Measurements from ENCODE around the gene ARHGAP1. TPM values are rescaled to one million over a fixed set of nuclear protein-coding genes. Genes with fewer than 3 reads are reported as not detected.

ARHGAP1 gene
- total RNA-seq, 1 donor from 2014 or later: 59.1 TPM

DNA sequence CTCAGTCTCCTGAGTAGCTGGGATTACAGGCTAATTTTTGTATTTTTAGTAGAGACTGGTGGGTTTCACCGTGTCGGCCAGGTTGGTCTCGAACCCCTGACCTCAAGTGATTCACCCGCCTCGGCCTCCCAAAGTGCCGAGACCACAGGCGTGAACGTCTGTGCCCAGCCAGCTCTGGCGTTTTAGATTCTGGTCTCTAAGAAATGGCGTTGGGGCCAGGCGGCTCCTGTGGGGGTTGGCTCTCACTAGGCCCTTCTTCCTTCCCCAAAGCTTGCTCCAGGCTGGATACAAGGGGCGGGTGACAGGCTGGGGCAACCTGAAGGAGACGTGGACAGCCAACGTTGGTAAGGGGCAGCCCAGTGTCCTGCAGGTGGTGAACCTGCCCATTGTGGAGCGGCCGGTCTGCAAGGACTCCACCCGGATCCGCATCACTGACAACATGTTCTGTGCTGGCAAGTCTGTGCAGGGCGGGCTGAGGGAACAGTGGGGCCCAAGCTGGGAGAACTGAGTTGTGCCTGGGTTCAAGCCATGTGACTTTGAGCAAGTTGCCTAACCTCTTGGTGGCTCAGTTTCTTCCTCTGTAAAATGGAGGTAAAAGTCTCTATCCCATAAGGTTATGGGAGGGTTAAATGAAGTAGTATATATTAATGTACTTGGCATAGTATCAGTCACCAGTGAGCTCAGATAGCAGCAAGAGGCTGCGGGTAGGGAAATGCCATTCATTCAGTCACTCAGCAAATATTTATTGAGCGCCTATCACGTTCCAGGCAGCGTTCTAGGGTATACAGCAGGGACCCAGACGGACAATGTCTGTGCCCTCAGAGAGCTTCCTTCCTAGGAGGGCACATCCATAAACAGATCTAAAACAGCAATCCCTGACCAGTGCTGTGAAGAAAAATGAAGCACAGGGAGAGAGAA is 28.9 kb upstream of the ARHGAP1 start:
- Mint-ChIP-seq H3K36me3 (ENCODE audit: low read depth) (no peaks in the 10 kb centered on the region), H3K4me3 (no peak overlapping the region), H3K27me3 (no peaks in the 10 kb centered on the region), H3K4me1 (no peaks in the 10 kb centered on the region), H3K27ac (no peak overlapping the region), H3K9me3 (no peaks in the 10 kb centered on the region)
- no peak for DNase-seq
- intact Hi-C loops (cut with micrococcal nuclease): no loop called here

DNA sequence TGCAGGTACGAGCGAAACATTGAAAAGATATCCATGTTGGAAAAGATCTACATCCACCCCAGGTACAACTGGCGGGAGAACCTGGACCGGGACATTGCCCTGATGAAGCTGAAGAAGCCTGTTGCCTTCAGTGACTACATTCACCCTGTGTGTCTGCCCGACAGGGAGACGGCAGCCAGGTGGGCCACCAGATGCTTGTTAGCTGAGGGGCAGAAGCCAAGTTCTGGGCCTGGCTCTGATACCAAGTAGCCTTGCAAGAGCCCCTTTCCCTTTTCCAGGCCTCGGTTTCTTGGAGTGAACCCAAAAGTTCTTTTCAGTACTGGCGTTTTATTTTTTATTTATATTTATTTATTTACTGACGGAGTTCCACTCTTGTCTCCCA is 28.2 kb upstream of the ARHGAP1 start:
- intact Hi-C loops (cut with micrococcal nuclease): no loop called here
- H3K4me1 Mint-ChIP-seq: no peaks in the 10 kb centered on the region
- H3K4me3 Mint-ChIP-seq: no peak overlapping the region
- no peaks in the 10 kb centered on the region for H3K36me3 Mint-ChIP-seq (ENCODE audit: low read depth)
- DNase-seq: no peak
- H3K27ac Mint-ChIP-seq: no peak overlapping the region
- no peaks in the 10 kb centered on the region for H3K9me3 Mint-ChIP-seq
- no peaks in the 10 kb centered on the region for H3K27me3 Mint-ChIP-seq

- Mint-ChIP-seq H3K4me3 (no peak overlapping the region), H3K36me3 (ENCODE audit: low read depth) (no peaks in the 10 kb centered on the region), H3K4me1 (no peaks in the 10 kb centered on the region), H3K27me3 (no peaks in the 10 kb centered on the region), H3K27ac (no peak overlapping the region), H3K9me3 (no peaks in the 10 kb centered on the region)
- no peak for DNase-seq
- intact Hi-C loops (cut with micrococcal nuclease): no loop called here
Observed at GRCh38 chr11:46727952-46728658, 27.7 kb upstream of the ARHGAP1 start.

- no peak for DNase-seq
- Mint-ChIP-seq H3K9me3 (no peaks in the 10 kb centered on the region), H3K27me3 (no peaks in the 10 kb centered on the region), H3K4me1 (no peaks in the 10 kb centered on the region), H3K27ac (no peak overlapping the region), H3K36me3 (ENCODE audit: low read depth) (no peaks in the 10 kb centered on the region), H3K4me3 (no peak overlapping the region)
- intact Hi-C loops (cut with micrococcal nuclease): no loop called here
Observed at GRCh38 chr11:46726206-46726862, 25.9 kb upstream of the ARHGAP1 start.

DNA sequence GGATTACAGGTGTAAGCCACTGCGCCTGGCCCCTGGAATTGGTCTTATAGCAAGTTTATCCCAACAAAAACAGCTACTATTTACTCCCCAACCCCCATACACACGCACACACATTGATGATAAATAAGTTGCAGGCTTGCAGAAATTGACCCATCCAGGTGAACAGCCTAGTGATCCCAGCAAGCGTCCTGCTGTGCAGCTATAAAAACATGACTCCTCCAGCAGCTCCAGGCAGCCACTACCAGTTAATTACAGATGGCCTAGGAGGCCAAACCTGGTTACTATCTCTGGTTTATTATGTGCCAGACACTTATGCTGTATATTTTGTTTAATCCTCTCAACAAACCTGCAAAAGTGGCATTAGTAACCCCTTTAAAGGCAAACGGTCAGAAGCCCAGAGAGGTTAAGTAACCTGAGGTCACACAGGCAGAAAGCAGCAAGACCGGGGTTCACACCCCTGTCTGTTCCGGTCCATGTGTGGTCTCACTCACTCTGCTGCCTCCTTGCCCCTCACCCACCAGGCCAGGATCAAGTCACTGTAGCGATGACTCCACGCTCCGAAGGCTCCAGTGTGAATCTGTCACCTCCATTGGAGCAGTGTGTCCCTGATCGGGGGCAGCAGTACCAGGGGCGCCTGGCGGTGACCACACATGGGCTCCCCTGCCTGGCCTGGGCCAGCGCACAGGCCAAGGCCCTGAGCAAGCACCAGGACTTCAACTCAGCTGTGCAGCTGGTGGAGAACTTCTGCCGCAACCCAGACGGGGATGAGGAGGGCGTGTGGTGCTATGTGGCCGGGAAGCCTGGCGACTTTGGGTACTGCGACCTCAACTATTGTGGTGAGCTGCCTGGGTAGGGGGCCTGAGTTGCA is 25.2 kb upstream of the ARHGAP1 start:
- DNase-seq: no peak
- intact Hi-C loops (cut with micrococcal nuclease): no loop called here
- H3K27ac Mint-ChIP-seq: no peak overlapping the region
- no peaks in the 10 kb centered on the region for H3K27me3 Mint-ChIP-seq
- no peaks in the 10 kb centered on the region for H3K9me3 Mint-ChIP-seq
- H3K4me1 Mint-ChIP-seq: no peaks in the 10 kb centered on the region
- no peaks in the 10 kb centered on the region for H3K36me3 Mint-ChIP-seq (ENCODE audit: low read depth)
- no peak overlapping the region for H3K4me3 Mint-ChIP-seq

DNA sequence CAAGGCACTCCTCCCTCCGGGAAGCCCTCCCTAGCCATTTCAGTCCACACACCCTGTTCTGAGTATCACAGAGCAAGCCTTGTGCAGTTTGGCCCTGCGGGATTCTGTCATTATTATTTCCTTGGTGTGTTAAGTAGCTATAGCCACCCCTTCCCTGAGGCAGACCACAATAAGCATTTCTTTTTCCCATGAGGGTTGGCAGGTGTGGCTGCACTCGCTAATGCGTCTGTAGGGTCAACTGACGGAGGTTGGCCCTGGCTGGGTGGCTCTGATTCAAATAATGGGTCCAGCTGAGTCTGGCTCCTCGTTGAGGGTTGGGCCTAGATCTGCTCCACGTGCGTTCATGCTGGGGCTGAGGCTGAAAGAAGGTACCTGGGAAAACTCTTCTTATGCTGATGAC is 23.7 kb upstream of the ARHGAP1 start:
- no peaks in the 10 kb centered on the region for H3K36me3 Mint-ChIP-seq (ENCODE audit: low read depth)
- H3K4me1 Mint-ChIP-seq: no peaks in the 10 kb centered on the region
- H3K27ac Mint-ChIP-seq: no peak overlapping the region
- intact Hi-C loops (cut with micrococcal nuclease): no loop called here
- no peaks in the 10 kb centered on the region for H3K27me3 Mint-ChIP-seq
- DNase-seq: no peak
- no peak overlapping the region for H3K4me3 Mint-ChIP-seq
- no peaks in the 10 kb centered on the region for H3K9me3 Mint-ChIP-seq

GRCh38 chr11:46723359-46723680 is 22.9 kb upstream of the ARHGAP1 start:
- no peaks in the 10 kb centered on the region for H3K9me3 Mint-ChIP-seq
- no peaks in the 10 kb centered on the region for H3K27me3 Mint-ChIP-seq
- H3K27ac Mint-ChIP-seq: no peak overlapping the region
- no peak for DNase-seq
- intact Hi-C loops (cut with micrococcal nuclease): no loop called here
- no peak overlapping the region for H3K4me3 Mint-ChIP-seq
- no peaks in the 10 kb centered on the region for H3K36me3 Mint-ChIP-seq (ENCODE audit: low read depth)
- no peaks in the 10 kb centered on the region for H3K4me1 Mint-ChIP-seq

DNA sequence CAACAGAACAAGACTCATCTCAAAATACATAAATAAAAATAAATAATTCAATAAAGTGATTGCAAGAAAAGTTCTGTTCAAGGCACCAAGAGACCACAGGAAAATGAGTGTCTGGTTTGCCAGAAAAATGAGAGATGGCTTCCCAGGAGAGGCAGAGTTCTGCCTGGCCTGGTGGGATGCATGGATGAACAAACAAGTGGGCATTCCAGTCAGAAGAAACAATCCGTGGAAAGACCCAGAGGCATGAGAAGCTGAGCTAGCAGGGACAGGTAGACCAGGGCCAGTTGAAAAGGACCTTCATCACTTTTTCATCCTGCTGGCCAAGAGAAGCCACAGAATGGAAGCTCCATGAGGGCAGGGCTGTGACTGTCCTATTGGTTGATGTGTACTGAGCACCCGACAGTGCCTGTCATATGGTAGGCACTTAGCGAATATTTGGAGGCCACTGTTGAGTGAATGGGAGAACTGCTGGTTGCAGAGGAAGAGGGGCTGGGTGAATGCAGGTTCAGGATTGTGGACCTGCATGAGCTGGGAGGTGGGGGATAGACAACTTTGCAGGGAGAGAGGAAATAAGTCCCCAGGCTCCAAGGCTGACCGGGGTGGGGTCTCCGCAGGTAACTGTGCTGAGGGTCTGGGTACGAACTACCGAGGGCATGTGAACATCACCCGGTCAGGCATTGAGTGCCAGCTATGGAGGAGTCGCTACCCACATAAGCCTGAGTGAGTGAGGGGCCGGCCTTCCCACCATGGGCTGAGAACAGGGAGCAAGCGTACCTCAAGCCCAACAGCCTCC is 22.3 kb upstream of the ARHGAP1 start:
- DNase-seq: no peak
- H3K27me3 Mint-ChIP-seq: no peaks in the 10 kb centered on the region
- H3K4me1 Mint-ChIP-seq: peaks cover 3% of the 10 kb centered on the region
- no peaks in the 10 kb centered on the region for H3K9me3 Mint-ChIP-seq
- H3K4me3 Mint-ChIP-seq: no peak overlapping the region
- intact Hi-C loops (cut with micrococcal nuclease): no loop called here
- H3K27ac Mint-ChIP-seq: no peak overlapping the region
- H3K36me3 Mint-ChIP-seq (ENCODE audit: low read depth): no peaks in the 10 kb centered on the region

DNA sequence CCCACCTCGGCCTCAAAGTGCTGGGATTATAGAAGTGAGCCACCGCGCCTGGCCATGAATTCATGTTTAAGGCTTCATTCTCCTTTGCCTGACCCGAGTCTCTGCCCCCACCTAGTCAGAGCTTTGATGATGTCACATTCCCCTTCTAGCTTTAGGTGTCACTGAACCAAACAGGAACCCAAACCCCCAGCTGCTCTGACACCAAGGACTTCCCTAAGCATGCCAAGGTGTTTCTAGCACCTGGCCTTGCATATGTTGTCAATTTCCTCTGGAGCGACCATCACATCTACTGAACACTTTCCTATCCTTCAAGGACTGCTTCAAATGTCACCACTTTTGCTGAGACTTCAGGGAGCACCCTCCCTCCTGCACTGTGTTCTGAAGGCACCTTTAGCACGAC is 20.9 kb upstream of the ARHGAP1 start:
- Mint-ChIP-seq H3K27me3 (no peaks in the 10 kb centered on the region), H3K4me3 (no peak overlapping the region), H3K36me3 (ENCODE audit: low read depth) (no peaks in the 10 kb centered on the region), H3K4me1 (peaks cover 3% of the 10 kb centered on the region), H3K9me3 (no peaks in the 10 kb centered on the region), H3K27ac (no peak overlapping the region)
- no peak for DNase-seq
- intact Hi-C loops (cut with micrococcal nuclease): no loop called here

DNA sequence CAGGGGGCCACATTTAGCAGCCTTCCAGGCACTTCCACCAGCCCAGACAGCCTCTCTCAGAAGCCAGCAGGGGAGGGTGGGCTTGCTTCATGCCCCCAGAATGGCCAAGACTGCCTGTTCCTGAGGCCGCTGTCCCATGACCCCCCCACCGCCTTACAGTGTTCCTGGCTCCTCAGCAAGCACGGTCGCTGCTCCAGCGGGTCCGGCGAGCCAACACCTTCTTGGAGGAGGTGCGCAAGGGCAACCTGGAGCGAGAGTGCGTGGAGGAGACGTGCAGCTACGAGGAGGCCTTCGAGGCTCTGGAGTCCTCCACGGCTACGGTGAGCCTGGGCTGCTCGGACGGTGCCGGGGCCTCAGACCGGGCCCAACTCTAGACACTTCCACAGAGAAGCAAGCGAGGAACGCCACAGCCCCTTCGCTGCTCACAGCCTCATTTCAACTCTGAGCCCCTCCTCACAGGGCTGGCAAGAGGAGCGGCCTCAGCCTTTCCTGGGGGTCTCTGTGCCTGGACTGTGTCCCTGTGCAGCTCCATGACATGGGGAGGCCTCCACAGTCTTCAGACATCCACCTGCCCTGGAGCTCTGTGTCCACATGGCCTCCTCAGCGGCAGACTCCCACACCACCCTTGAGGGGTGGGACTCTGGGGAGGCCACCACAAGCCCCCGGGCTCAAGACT is 19.3 kb upstream of the ARHGAP1 start:
- H3K4me3 Mint-ChIP-seq: no peak overlapping the region
- H3K4me1 Mint-ChIP-seq: peaks cover 3% of the 10 kb centered on the region
- intact Hi-C loops (cut with micrococcal nuclease): no loop called here
- H3K36me3 Mint-ChIP-seq (ENCODE audit: low read depth): no peaks in the 10 kb centered on the region
- no peak overlapping the region for H3K27ac Mint-ChIP-seq
- H3K27me3 Mint-ChIP-seq: no peaks in the 10 kb centered on the region
- no peak for DNase-seq
- H3K9me3 Mint-ChIP-seq: no peaks in the 10 kb centered on the region

- peaks cover 3% of the 10 kb centered on the region for H3K4me1 Mint-ChIP-seq
- DNase-seq: no peak
- H3K9me3 Mint-ChIP-seq: no peaks in the 10 kb centered on the region
- no peaks in the 10 kb centered on the region for H3K27me3 Mint-ChIP-seq
- H3K4me3 Mint-ChIP-seq: no peak within 1 kb of the TSS
- no peaks in the 10 kb centered on the region for H3K36me3 Mint-ChIP-seq (ENCODE audit: low read depth)
- no peak within 1 kb of the TSS for H3K27ac Mint-ChIP-seq
- intact Hi-C loops (cut with micrococcal nuclease): no loop called here
Observed at GRCh38 chr11:46719048-46719542, 18.7 kb upstream of the ARHGAP1 start, which contains the start of gene F2. Gene F2 (plus strand): TSS chr11:46719213. CDS start chr11:46719236, 23 bp downstream.

GRCh38 chr11:46718155-46719019 is 18.0 kb upstream of the ARHGAP1 start:
- no peak for DNase-seq
- H3K4me1 Mint-ChIP-seq: peaks cover 3% of the 10 kb centered on the region
- intact Hi-C loops (cut with micrococcal nuclease): no loop called here
- no peak overlapping the region for H3K27ac Mint-ChIP-seq
- no peaks in the 10 kb centered on the region for H3K36me3 Mint-ChIP-seq (ENCODE audit: low read depth)
- no peaks in the 10 kb centered on the region for H3K9me3 Mint-ChIP-seq
- no peak overlapping the region for H3K4me3 Mint-ChIP-seq
- H3K27me3 Mint-ChIP-seq: no peaks in the 10 kb centered on the region

Measured in activated CD4-positive, alpha-beta T cell treated with anti-CD3 and anti-CD28 coated beads, Interleukin-2, amount 10 ng/mL, durations not matched to agents 24 days and 14 days (primary cell).